Chondrocyte (in vitro differentiated cells): ENCODE measurements around the gene ASTN2. TPM values are rescaled to one million over a fixed set of nuclear protein-coding genes. Genes with fewer than 3 reads are reported as not detected.
"Not testable (repeated sequence)": the region's sequence is repeated elsewhere in the genome, so short reads cannot be mapped to it uniquely, and the experiment has no call there.

Source experiments
- DNase-seq: peaks from one replicate; pipeline ENCODE4 v3.0.0; 2021; ENCODE audit warnings: mixed read lengths, low spot score
- H3K27ac Mint-ChIP-seq: one replicate; pipeline ENCODE4 v1.8.0; 2021; ENCODE audit warnings: mild to moderate bottlenecking, moderate library complexity, mixed read lengths; ENCODE audit not compliant: unreplicated experiment
- H3K27me3 Mint-ChIP-seq: 2 replicates; pipeline ENCODE4 v1.8.0; 2021; ENCODE audit warnings: low read depth, mixed read lengths
- H3K36me3 Mint-ChIP-seq: 2 replicates; pipeline ENCODE4 v1.8.0; 2021; ENCODE audit warnings: low read depth, mixed read lengths
- H3K4me1 Mint-ChIP-seq: 2 replicates; pipeline ENCODE4 v1.8.0; 2021; ENCODE audit warnings: low read depth, mild to moderate bottlenecking, mixed read lengths
- H3K4me3 Mint-ChIP-seq: one replicate; pipeline ENCODE4 v1.8.0; 2021; ENCODE audit warnings: mild to moderate bottlenecking, moderate library complexity, mixed read lengths; ENCODE audit not compliant: unreplicated experiment
- H3K9me3 Mint-ChIP-seq: 2 replicates; pipeline ENCODE4 v1.8.0; 2021; ENCODE audit warnings: low read depth, mixed read lengths
- CTCF ChIP-seq: fragments of 200-600 bp; sonication (generic); IDR thresholded peaks from 2 replicates; pipeline ENCODE4 v1.5.0; 2021; ENCODE audit warnings: antibody characterized with exemption, mild to moderate bottlenecking, moderate library complexity
- total RNA-seq: library from RNA; stranded (reverse); gene quantifications from 3 replicates; pipeline ENCODE4 v1.2.1, GENCODE V29; 2021

ASTN2 gene
- total RNA-seq, 1 donor from 2014 or later: 3.6 TPM

GRCh38 chr9:116849721-116850120 is 565.1 kb downstream of the ASTN2 start:
- no peak overlapping the region for H3K27ac Mint-ChIP-seq
- TF ChIP-seq CTCF: no peak
- H3K4me1 Mint-ChIP-seq: peaks cover 3% of the 10 kb centered on the region
- no peaks in the 10 kb centered on the region for H3K9me3 Mint-ChIP-seq
- H3K27me3 Mint-ChIP-seq: peaks cover 37% of the 10 kb centered on the region
- no peak overlapping the region for H3K4me3 Mint-ChIP-seq
- H3K36me3 Mint-ChIP-seq: no peaks in the 10 kb centered on the region
- DNase-seq: no peak

GRCh38 chr9:116844621-116845020 is 570.2 kb downstream of the ASTN2 start:
- DNase-seq: no peak
- no peak overlapping the region for H3K4me3 Mint-ChIP-seq
- no peaks in the 10 kb centered on the region for H3K36me3 Mint-ChIP-seq
- H3K4me1 Mint-ChIP-seq: peaks cover 11% of the 10 kb centered on the region
- H3K9me3 Mint-ChIP-seq: no peaks in the 10 kb centered on the region
- peaks cover 17% of the 10 kb centered on the region for H3K27me3 Mint-ChIP-seq
- no peak for TF ChIP-seq CTCF
- no peak overlapping the region for H3K27ac Mint-ChIP-seq

- Mint-ChIP-seq H3K27ac (no peak overlapping the region), H3K4me3 (no peak overlapping the region)
- DNase-seq: no peak
These were observed 570.8 kb downstream of the ASTN2 start for GRCh38 chr9:116843863-116844620.

GRCh38 chr9:116842658-116843057 is 572.2 kb downstream of the ASTN2 start:
- TF ChIP-seq CTCF: no peak
- Mint-ChIP-seq H3K9me3 (no peaks in the 10 kb centered on the region), H3K27ac (no peak overlapping the region), H3K4me1 (peaks cover 11% of the 10 kb centered on the region), H3K4me3 (no peak overlapping the region), H3K36me3 (no peaks in the 10 kb centered on the region), H3K27me3 (peaks cover 7% of the 10 kb centered on the region)
- no peak for DNase-seq

More at GRCh38 chr9:116843863-116844620, 570.8 kb downstream of the ASTN2 start:
- peaks cover 11% of the 10 kb centered on the region for H3K4me1 Mint-ChIP-seq
- no peaks in the 10 kb centered on the region for H3K9me3 Mint-ChIP-seq
- peaks cover 17% of the 10 kb centered on the region for H3K27me3 Mint-ChIP-seq
- H3K36me3 Mint-ChIP-seq: no peaks in the 10 kb centered on the region
- TF ChIP-seq CTCF: no peak

- H3K36me3 Mint-ChIP-seq, H3K4me3 Mint-ChIP-seq, H3K4me1 Mint-ChIP-seq, DNase-seq, H3K9me3 Mint-ChIP-seq, H3K27ac Mint-ChIP-seq: not testable (repeated sequence)
- H3K27me3 Mint-ChIP-seq: peaks cover 28% of the 10 kb centered on the region
These were observed 576.4 kb downstream of the ASTN2 start for GRCh38 chr9:116838468-116838867.
